Small intestine (tissue), 7 donors: ENCODE data around the gene TBCA. TPM values are rescaled to one million over a fixed set of nuclear protein-coding genes. Genes with fewer than 3 reads are reported as not detected.

Experiments
- DNase-seq, 2 donors: peaks; one replicate each; pipeline versions ENCODE4 v3.0.0 to v3.0.0-alpha.2; 2013
- FAIRE-seq: peaks from 2 replicates; lab custom pipeline; 2012; peaks lifted over from hg19 to GRCh38; lab: Jason Lieb, UNC
- H3K27ac ChIP-seq, 3 donors: one replicate each; pipeline ENCODE4 v1.5.1; 2013; ENCODE audit warnings: low read length in 2 of 3, mild to moderate bottlenecking in 2 of 3, control low read depth in 1 of 3, inconsistent platforms in 1 of 3, low read depth in 1 of 3, moderate library complexity in 1 of 3
- H3K27me3 ChIP-seq, 3 donors: one replicate each; pipeline ENCODE4 v1.6.1; 2013; ENCODE audit warnings: low read length in 3 of 3, inconsistent platforms in 1 of 3; ENCODE audit not compliant: control insufficient read depth in 3 of 3, insufficient read depth in 3 of 3
- H3K36me3 ChIP-seq, 3 donors: one replicate each; pipeline ENCODE4 v1.6.1; 2013; ENCODE audit warnings: low read length in 3 of 3, inconsistent platforms in 1 of 3, low read depth in 1 of 3, mild to moderate bottlenecking in 1 of 3, moderate library complexity in 1 of 3; ENCODE audit not compliant: control insufficient read depth in 3 of 3, insufficient read depth in 2 of 3
- H3K4me1 ChIP-seq, 3 donors: one replicate each; pipeline ENCODE4 v1.6.1; 2013; ENCODE audit warnings: low read length in 2 of 3, inconsistent platforms in 1 of 3, low read depth in 1 of 3, mild to moderate bottlenecking in 1 of 3, moderate library complexity in 1 of 3; ENCODE audit not compliant: control insufficient read depth in 3 of 3, insufficient read depth in 2 of 3
- H3K4me3 ChIP-seq, 3 donors: one replicate each; pipeline ENCODE4 v1.5.1; 2013; ENCODE audit warnings: low read length in 3 of 3, control low read depth in 1 of 3, inconsistent platforms in 1 of 3, low read depth in 1 of 3, mild to moderate bottlenecking in 1 of 3, moderate library complexity in 1 of 3
- H3K9me3 ChIP-seq, 2 donors: one replicate each; pipeline ENCODE4 v1.6.1; 2013; ENCODE audit warnings: low read depth in 1 of 2, low read length in 1 of 2; ENCODE audit not compliant: control insufficient read depth in 2 of 2, insufficient read depth in 1 of 2
- WGBS, 3 donors: extraction: QIAGEN DNeasy Blood & Tissue Kit; methylation state at CpG; one replicate each; pipeline ENCODE4 v1.1.7; 2013; 5-methylcytosine and 5-hydroxymethylcytosine counted together
- polyA plus RNA-seq, 4 donors: library from polyadenylated mRNA; stranded (reverse) in 3 of 4; unstranded in 1 of 4; fragments of 200-250 nt in 3 of 4; fragments of 120-200 nt in 1 of 4; gene quantifications; one replicate each; pipeline versions ENCODE4 v1.2.1 to v1.2.3, GENCODE V29; 2013
- donor health status: healthy with polysubstance abuse.
- donor health status: control.
- donor health status: control.
- donor health status: Bipolar disorder and iron deficiency.
- donor health status: healthy.

TBCA gene
- polyA plus RNA-seq, 4 donors: 177 to 223 (median 208) TPM

DNA sequence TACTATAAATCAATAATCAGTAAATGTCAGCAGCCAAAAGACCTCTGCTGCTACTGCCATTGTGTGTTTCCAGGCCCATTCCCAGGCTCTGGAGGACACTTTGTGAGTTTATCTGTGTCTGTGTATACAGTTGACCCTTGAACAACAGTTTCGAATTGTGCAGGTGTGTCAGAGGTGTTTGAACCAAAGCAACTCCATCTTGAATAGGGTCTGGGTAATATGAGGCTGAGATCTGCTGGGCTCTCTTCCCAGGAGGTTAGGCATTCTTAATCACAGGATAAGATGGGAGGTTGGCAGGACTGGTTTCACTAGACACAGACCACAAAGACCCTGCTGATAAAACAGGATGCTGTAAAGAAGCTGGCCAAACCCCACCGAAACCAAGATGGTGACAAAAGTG lies 2.3 kb upstream of the TBCA start:
- Histone ChIP-seq H3K36me3 (no peaks in the 10 kb centered on the region), H3K9me3 (no peaks in the 10 kb centered on the region), H3K4me3 (no peak overlapping the region), H3K27ac (no peak overlapping the region), H3K27me3 (peaks cover 0 to 4% (median 0%) of the 10 kb centered on the region in 3 donors), H3K4me1 (peaks cover 0 to 8% (median 4%) of the 10 kb centered on the region in 3 donors)
- no peak for FAIRE-seq
- DNase-seq: no peak
- WGBS, 3 donors: 69 to 91% (median 76%) methylated on average over 2 of the region's 2 CpGs

DNA sequence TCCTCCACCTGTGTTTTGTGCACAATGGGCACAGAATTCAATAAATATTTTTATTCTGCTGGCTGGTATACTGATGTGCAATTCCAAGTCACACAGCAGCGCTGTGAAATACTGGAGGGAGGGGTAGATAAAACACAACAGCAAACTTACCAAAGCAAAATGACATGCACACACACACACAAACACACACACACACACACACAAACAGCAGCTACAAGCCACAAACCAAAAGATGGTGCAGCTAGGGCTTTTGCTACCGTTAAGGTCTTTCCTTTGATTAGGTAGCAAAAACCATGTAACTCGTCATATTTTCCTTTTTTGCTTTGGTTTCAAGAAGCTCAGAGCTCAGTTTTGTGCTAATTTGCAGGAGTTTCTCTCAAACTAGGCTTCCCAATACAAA lies 1.8 kb upstream of the TBCA start:
- no peak for FAIRE-seq

DNA sequence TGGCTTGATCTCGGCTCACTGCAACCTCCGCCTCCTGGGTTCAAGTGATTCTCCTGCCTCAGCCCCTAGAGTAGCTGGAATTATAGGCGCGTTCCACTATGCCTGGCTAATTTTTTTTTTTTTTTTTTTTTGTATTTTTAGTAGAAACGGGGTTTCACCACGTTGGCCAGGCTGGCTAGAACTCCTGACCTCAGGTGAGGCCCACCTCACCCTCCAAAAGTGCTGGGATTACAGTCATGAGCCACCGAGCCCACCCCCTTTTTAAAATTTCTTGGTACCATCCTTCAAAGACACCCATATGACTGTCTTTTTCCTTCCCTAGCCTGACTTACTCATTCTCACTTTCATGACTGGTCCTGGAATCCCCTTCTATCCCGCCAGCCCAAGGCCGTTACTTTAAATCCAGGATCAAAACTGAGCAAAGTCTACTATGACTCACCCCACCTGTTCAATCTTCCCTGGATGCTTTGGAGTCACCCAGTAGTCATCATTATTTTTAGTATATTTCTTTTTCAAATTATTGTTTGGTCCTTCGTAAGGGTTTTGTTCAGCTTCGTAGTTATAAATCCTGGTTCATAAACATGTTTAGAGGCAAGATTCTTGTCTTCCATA lies 1.2 kb upstream of the TBCA start:
- 44 to 81% (median 67%) methylated on average over 11 of the region's 11 CpGs for WGBS, 3 donors
- H3K27me3 ChIP-seq: peaks cover 0 to 2% (median 0%) of the 10 kb centered on the region in 3 donors
- peak; percentile 41 to 62 for DNase-seq
- FAIRE-seq: no peak
- no peaks in the 10 kb centered on the region for H3K36me3 ChIP-seq
- H3K27ac ChIP-seq: no peak overlapping the region
- no peak overlapping the region for H3K4me3 ChIP-seq
- H3K4me1 ChIP-seq: peaks cover 0 to 10% (median 9%) of the 10 kb centered on the region in 3 donors
- H3K9me3 ChIP-seq: no peaks in the 10 kb centered on the region

More for the DNA sequence above, 1.8 kb upstream of the TBCA start:
- Histone ChIP-seq H3K27me3 (peaks cover 0 to 4% (median 0%) of the 10 kb centered on the region in 3 donors), H3K27ac (no peak overlapping the region), H3K4me3 (no peak overlapping the region), H3K36me3 (no peaks in the 10 kb centered on the region), H3K9me3 (no peaks in the 10 kb centered on the region), H3K4me1 (peaks cover 0 to 9% (median 9%) of the 10 kb centered on the region in 3 donors)
- WGBS, 3 donors: 63 to 83% (median 78%) methylated on average over 3 of the region's 3 CpGs
- no peak for DNase-seq

DNA sequence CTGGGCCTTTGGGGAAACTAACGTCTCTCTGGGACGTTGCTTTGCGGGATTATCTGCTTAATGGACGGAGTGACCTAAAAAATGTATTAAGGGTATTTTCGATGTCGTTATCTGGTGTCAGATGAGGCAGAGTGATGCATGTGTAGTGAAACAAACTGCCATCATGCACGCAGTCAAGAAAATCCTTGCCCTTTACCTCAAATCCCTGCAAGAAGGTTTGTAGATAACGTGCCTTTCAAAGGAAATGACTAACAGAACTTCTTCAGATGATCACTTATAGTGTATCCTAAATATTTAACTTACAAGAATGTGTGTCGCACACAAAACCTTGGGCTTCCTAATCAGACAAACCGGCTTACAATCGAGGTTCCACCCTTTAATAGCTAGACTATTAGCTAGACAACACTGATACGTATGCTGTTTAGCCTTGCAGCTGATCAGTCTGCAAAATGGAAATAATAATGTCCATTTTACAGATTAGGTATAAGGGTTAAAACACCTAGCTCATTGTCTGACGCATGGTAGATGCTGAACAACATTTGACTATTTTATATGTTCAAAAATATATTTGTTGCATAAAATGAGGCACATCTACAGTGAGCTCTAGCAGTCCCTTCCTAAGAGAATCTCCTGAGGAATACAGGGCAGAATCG lies 541 bp upstream of the TBCA start:
- Histone ChIP-seq H3K4me3 (peak overlapping the region; percentile 22 to 88 (median 74)), H3K9me3 (no peaks in the 10 kb centered on the region), H3K27me3 (no peaks in the 10 kb centered on the region), H3K4me1 (peaks cover 0 to 12% (median 9%) of the 10 kb centered on the region in 3 donors), H3K27ac (peak overlapping the region in 2 of 3 donors; percentile 63 to 90), H3K36me3 (no peaks in the 10 kb centered on the region)
- FAIRE-seq (no peak), DNase-seq (no peak)
- 15 to 21% (median 19%) methylated on average over 14 of the region's 14 CpGs for WGBS, 3 donors

DNA sequence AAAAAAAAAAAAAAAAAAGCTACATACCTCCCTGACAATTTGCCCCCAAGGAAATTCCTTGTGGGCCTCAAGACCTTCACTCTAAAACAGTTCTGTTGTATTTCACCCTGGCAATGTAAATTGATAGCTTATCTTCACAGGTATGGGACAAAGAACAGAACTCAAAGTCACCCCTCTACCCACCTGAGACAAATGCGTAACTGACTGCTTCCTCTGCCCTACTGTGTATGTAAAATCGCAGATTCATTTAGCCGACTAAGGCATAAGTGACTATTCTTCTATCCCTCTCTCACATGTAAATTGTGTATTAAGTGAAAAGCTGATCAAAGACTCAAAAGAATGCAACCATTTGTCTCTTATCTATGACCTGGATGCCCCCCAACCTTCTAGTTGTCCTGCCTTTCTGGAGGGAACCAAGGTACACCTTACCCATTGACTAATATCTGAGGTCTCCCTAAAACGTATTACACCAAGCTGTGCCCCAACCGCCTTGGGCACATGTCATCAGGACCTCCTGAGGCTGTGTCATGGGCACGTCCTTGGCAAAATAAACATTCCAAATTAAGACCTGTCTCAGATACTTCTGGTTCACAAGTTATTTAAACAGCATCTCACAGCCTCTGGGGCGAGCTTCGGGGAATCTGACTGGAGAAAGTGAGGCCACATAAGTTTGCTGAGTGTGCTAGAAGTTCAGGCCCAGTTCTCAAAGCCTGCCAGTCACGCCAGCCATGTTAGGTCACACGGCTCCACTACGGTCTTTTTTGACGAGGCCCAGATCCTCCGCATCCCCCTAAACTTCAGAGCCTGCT lies 954 bp downstream of the TBCA start:
- H3K4me1 ChIP-seq: peaks cover 0 to 12% (median 9%) of the 10 kb centered on the region in 3 donors
- peaks cover 0 to 3% (median 0%) of the 10 kb centered on the region in 3 donors for H3K36me3 ChIP-seq
- WGBS, 3 donors: 5 to 8% (median 7%) methylated on average over 13 of the region's 13 CpGs
- peak; percentile 10 to 20 for DNase-seq
- H3K27ac ChIP-seq: peak overlapping the region; percentile 90 to 100 (median 98)
- no peak for FAIRE-seq
- H3K4me3 ChIP-seq: peak overlapping the region; percentile 72 to 88 (median 74)
- H3K27me3 ChIP-seq: no peaks in the 10 kb centered on the region
- no peaks in the 10 kb centered on the region for H3K9me3 ChIP-seq

DNA sequence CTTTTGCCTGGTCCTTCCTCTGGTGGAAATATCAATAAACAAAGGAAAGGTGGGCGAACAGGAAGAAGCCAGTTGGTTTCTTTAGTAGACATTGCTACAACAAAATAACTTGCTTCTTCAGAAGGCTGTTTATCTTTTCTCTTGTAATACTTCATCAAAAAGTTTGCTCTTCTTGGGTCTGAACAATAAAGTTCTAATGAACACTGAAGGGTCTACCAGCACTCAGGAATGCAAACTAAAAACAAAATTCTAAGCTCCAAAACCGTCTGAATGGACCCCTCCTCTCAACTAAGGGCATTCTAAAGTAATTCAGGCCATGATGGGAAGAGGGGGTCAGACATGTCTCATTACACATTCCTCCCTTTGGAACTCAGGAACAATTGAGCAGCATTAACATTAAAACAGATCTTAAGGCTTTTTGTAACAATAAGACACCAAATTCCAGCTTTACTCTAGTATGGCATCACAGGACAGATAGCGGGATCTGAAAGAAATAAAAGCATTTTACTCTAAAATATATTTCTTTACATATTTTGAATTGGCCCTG lies 2.3 kb downstream of the TBCA start:
- peaks cover 0 to 3% (median 0%) of the 10 kb centered on the region in 3 donors for H3K36me3 ChIP-seq
- no peak overlapping the region for H3K27ac ChIP-seq
- no peak overlapping the region for H3K4me3 ChIP-seq
- H3K4me1 ChIP-seq: peaks cover 0 to 12% (median 9%) of the 10 kb centered on the region in 3 donors
- H3K27me3 ChIP-seq: no peaks in the 10 kb centered on the region
- 71 to 82% (median 75%) methylated on average over 3 of the region's 3 CpGs for WGBS, 3 donors
- no peaks in the 10 kb centered on the region for H3K9me3 ChIP-seq
- DNase-seq: no peak
- FAIRE-seq: no peak

DNA sequence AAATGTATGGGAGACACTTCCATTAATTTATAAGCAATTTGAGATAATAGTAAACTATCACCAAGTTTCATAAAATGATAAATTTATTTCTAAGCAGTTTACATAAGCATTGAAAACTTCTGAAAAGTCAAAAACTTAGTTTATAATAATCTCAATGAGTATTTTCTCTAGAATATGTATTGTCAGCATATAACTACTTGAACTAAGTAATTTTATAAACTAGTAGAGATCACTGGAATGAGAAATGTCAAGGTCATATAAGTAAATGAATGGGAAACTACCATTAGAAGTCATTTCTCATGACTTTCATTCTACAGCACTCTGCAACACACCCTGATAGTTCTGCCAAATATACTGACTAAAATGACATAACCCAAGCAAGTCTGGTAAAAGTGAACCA lies 3.4 kb downstream of the TBCA start:
- H3K27me3 ChIP-seq: no peaks in the 10 kb centered on the region

DNA sequence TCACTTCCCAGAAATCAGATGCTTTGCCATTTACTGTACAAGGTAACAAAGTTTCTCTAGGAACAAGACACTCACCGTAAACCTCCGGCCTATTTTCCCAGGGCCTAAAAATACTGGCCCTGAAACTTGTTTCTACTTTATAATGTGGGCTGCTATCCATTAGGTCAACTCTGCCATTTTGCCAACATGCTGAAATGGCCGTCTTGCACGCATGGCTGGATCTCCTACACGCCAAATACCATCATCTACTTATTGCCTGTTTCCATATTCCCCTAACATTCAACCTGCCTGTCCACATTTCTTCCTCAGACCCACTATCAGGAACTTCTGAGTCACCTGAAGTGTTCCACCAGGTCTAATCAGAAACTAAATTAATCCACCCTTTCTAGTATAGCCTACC lies 4.7 kb downstream of the TBCA start:
- no peak overlapping the region for H3K27ac ChIP-seq
- no peak for FAIRE-seq
- WGBS, 3 donors: 85 to 99% (median 96%) methylated on average over 5 of the region's 5 CpGs

More for the DNA sequence above, 3.4 kb downstream of the TBCA start:
- peaks cover 0 to 6% (median 1%) of the 10 kb centered on the region in 3 donors for H3K36me3 ChIP-seq
- H3K9me3 ChIP-seq: no peaks in the 10 kb centered on the region
- peaks cover 0 to 12% (median 9%) of the 10 kb centered on the region in 3 donors for H3K4me1 ChIP-seq
- no peak overlapping the region for H3K4me3 ChIP-seq
- no peak overlapping the region for H3K27ac ChIP-seq
- DNase-seq (no peak), FAIRE-seq (no peak)

More for the DNA sequence above, 4.7 kb downstream of the TBCA start:
- no peaks in the 10 kb centered on the region for H3K9me3 ChIP-seq
- H3K4me3 ChIP-seq: no peak overlapping the region
- DNase-seq: no peak
- peaks cover 0 to 12% (median 9%) of the 10 kb centered on the region in 3 donors for H3K4me1 ChIP-seq
- H3K36me3 ChIP-seq: peaks cover 0 to 6% (median 4%) of the 10 kb centered on the region in 3 donors
- no peaks in the 10 kb centered on the region for H3K27me3 ChIP-seq
